ENCODE data around the gene RAB11FIP2.

- TF ChIP-seq EZH2 (IDR thresholded peaks at IDR 0.05; ENCODE audit: low read length, unreplicated experiment) (no peak), CTCF (conservative IDR thresholded peaks at IDR 0.05; ENCODE audit: low read depth, low read length) (no peak), EZH2phosphoT487 (IDR thresholded peaks at IDR 0.05; ENCODE audit: borderline replicate concordance, low read length) (no peak)
Measured at GRCh38 chr10:117965984-117966383, 80.8 kb downstream of the RAB11FIP2 start.
